NT2/D1 (cell line): Measurements from ENCODE around the gene RFTN1.

Source experiments
- DNase-seq: peaks from one replicate; pipeline ENCODE4 v3.0.0-alpha.2; 2011; ENCODE audit warnings: low read depth, low spot score
- H3K27me3 ChIP-seq: 2 replicates; pipeline ENCODE4 v1.6.0; 2011; ENCODE audit warnings: mild to moderate bottlenecking; ENCODE audit not compliant: insufficient read length, insufficient read depth
- H3K36me3 ChIP-seq: 2 replicates; pipeline ENCODE4 v1.6.1; 2011; ENCODE audit warnings: mild to moderate bottlenecking, low read length, mixed read lengths; ENCODE audit not compliant: insufficient read depth, insufficient read length
- H3K4me1 ChIP-seq: 2 replicates; pipeline ENCODE4 v1.5.1; 2011; ENCODE audit not compliant: insufficient read depth, insufficient read length
- H3K4me3 ChIP-seq: 2 replicates; pipeline ENCODE4 v1.5.1; 2011; ENCODE audit warnings: low read depth; ENCODE audit not compliant: insufficient read length
- H3K9ac ChIP-seq: 2 replicates; pipeline ENCODE4 v1.6.0; 2011; ENCODE audit warnings: low read depth; ENCODE audit not compliant: insufficient read length
- H3K9me3 ChIP-seq: 2 replicates; pipeline ENCODE4 v1.5.1; 2011; ENCODE audit warnings: mild to moderate bottlenecking, low read length; ENCODE audit not compliant: insufficient read depth
- SUZ12 ChIP-seq: IDR thresholded peaks from 2 replicates; pipeline ENCODE4 v1.6.1; 2011; ENCODE audit not compliant: insufficient read length, insufficient read depth; ENCODE audit errors: extremely low read depth
- YY1 ChIP-seq: IDR thresholded peaks from 2 replicates; pipeline ENCODE4 v1.6.1; 2011; ENCODE audit not compliant: insufficient read length, insufficient read depth
- ZNF274 ChIP-seq: IDR thresholded peaks from 2 replicates; pipeline ENCODE4 v1.6.1; 2011; ENCODE audit warnings: mild to moderate bottlenecking, low read depth, low read length

Gene RFTN1

GRCh38 chr3:16352428-16352827, 161.1 kb downstream of the RFTN1 start:
- no peak overlapping the region for H3K9ac ChIP-seq
- no peak for DNase-seq
- H3K4me1 ChIP-seq, result peaks cover 2% of the 10 kb centered on the region
- H3K4me3 ChIP-seq, result no peak overlapping the region
- H3K27me3 ChIP-seq, result no peaks in the 10 kb centered on the region
- no peaks in the 10 kb centered on the region for H3K9me3 ChIP-seq
- H3K36me3 ChIP-seq, result peaks cover 13% of the 10 kb centered on the region
- no peak for TF ChIP-seq ZNF274
- no peak for TF ChIP-seq YY1
- TF ChIP-seq SUZ12, result no peak

- H3K9me3 ChIP-seq, result no peaks in the 10 kb centered on the region
- H3K4me1 ChIP-seq, result no peaks in the 10 kb centered on the region
- no peak overlapping the region for H3K9ac ChIP-seq
- H3K27me3 ChIP-seq, result no peaks in the 10 kb centered on the region
- no peak for DNase-seq
- H3K4me3 ChIP-seq, result no peak overlapping the region
- TF ChIP-seq SUZ12 (no peak), YY1 (no peak), ZNF274 (no peak)
- peaks cover 14% of the 10 kb centered on the region for H3K36me3 ChIP-seq
Measured at GRCh38 chr3:16350597-16351318, 162.7 kb downstream of the RFTN1 start.

- H3K36me3 ChIP-seq, result peaks cover 14% of the 10 kb centered on the region
- peaks cover 3% of the 10 kb centered on the region for H3K4me1 ChIP-seq
- no peak for TF ChIP-seq YY1
- TF ChIP-seq SUZ12, result no peak
- H3K27me3 ChIP-seq, result no peaks in the 10 kb centered on the region
- H3K9ac ChIP-seq, result no peak overlapping the region
- no peaks in the 10 kb centered on the region for H3K9me3 ChIP-seq
- H3K4me3 ChIP-seq, result no peak overlapping the region
- no peak for DNase-seq
Measured at GRCh38 chr3:16349986-16350596, 163.4 kb downstream of the RFTN1 start.

GRCh38 chr3:16347548-16347947, 166.0 kb downstream of the RFTN1 start:
- no peak for DNase-seq
- Histone ChIP-seq H3K4me3 (no peak overlapping the region), H3K9ac (no peak overlapping the region), H3K27me3 (no peaks in the 10 kb centered on the region), H3K9me3 (no peaks in the 10 kb centered on the region), H3K36me3 (peaks cover 14% of the 10 kb centered on the region), H3K4me1 (peaks cover 3% of the 10 kb centered on the region)
- TF ChIP-seq ZNF274, result no peak
- no peak for TF ChIP-seq YY1
- TF ChIP-seq SUZ12, result no peak

GRCh38 chr3:16346413-16347081, 167.0 kb downstream of the RFTN1 start:
- Histone ChIP-seq H3K9me3 (no peaks in the 10 kb centered on the region), H3K4me1 (peaks cover 3% of the 10 kb centered on the region), H3K9ac (no peak overlapping the region), H3K4me3 (no peak overlapping the region), H3K36me3 (peaks cover 14% of the 10 kb centered on the region), H3K27me3 (no peaks in the 10 kb centered on the region)
- DNase-seq, result no peak
- TF ChIP-seq ZNF274 (no peak), SUZ12 (no peak), YY1 (no peak)

- peaks cover 7% of the 10 kb centered on the region for H3K36me3 ChIP-seq
- H3K4me3 ChIP-seq, result no peak overlapping the region
- H3K9me3 ChIP-seq, result no peaks in the 10 kb centered on the region
- no peak for DNase-seq
- no peak for TF ChIP-seq SUZ12
- no peak for TF ChIP-seq ZNF274
- TF ChIP-seq YY1, result no peak
- H3K9ac ChIP-seq, result no peak overlapping the region
- no peaks in the 10 kb centered on the region for H3K27me3 ChIP-seq
- peaks cover 3% of the 10 kb centered on the region for H3K4me1 ChIP-seq
Measured at GRCh38 chr3:16343101-16343500, 170.4 kb downstream of the RFTN1 start.

GRCh38 chr3:16338999-16339398, 174.5 kb downstream of the RFTN1 start:
- Histone ChIP-seq H3K4me3 (no peak overlapping the region), H3K27me3 (no peaks in the 10 kb centered on the region), H3K4me1 (no peaks in the 10 kb centered on the region), H3K9me3 (no peaks in the 10 kb centered on the region), H3K9ac (no peak overlapping the region), H3K36me3 (peaks cover 16% of the 10 kb centered on the region)
- DNase-seq, result no peak
- TF ChIP-seq YY1 (no peak), SUZ12 (no peak), ZNF274 (no peak)
